AG08396 (cell line): ENCODE results near the gene ZNF624.
"Not testable (repeated sequence)": the region's sequence is repeated elsewhere in the genome, so short reads cannot be mapped to it uniquely, and the experiment has no call there.

Experiments
- DNase-seq: peaks from one replicate; pipeline ENCODE4 v3.0.0; 2012; ENCODE audit warnings: low spot score, mixed read lengths

ZNF624 gene

DNA sequence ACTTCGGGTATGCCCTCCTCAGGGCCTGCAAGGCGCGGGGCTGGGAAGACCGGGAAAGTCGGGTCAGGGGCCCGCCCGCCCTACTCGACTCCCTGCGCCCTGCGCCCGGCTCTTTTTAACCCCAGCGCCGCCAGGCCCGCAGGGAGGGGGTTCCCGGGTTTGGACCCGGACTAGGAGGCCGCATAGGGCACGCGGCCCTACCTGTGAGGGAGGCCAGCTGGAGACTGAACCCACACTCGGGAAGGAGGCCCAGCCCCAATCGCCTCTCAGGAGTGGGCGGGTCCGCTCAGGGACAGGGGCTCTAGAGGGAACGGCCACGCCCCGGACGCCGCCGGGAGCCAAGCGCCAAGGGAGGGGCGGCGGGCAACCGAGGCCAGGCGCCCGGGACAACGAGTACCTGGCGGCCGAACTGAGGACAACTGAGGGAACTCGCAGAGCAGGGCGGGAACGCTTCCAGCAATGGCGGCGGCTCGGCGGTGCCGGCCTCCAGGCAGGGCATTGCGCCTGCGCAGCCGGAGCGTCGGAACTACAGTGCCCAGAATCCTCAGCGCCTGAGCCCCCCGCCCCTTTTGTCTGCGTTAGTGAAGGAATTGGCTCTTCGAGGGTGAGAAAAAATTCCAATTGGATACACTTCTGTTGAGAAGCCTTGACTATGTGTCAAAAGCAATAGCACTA is at the start of gene ZNF624:
Gene ZNF624 (minus strand): TSS at position 484 of the 675 bp plus-strand sequence.
- DNase-seq = peak; percentile 98

GRCh38 chr17:16697603-16698002 is 44.0 kb upstream of the ZNF624 start:
- not testable (repeated sequence) for DNase-seq

DNA sequence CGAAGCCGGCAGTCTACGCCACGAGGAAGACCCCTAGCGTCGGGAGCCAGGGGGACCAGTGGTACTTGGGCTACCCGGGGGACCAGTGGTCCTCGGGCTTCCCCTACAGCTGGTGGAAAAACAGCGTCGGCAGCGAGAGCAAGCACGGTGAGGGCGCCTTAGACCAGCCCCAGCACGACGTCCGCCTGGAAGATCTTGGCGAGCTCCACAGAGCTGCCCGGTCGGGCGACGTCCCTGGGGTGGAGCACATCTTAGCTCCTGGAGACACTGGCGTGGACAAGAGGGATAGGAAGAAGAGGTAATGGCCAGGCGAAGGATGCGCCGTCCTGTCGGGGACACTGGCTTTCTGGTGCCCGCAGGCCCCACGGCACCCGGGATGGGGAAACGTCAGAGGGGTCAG is 36.8 kb upstream of the ZNF624 start:
- DNase-seq = not testable (repeated sequence)

DNA sequence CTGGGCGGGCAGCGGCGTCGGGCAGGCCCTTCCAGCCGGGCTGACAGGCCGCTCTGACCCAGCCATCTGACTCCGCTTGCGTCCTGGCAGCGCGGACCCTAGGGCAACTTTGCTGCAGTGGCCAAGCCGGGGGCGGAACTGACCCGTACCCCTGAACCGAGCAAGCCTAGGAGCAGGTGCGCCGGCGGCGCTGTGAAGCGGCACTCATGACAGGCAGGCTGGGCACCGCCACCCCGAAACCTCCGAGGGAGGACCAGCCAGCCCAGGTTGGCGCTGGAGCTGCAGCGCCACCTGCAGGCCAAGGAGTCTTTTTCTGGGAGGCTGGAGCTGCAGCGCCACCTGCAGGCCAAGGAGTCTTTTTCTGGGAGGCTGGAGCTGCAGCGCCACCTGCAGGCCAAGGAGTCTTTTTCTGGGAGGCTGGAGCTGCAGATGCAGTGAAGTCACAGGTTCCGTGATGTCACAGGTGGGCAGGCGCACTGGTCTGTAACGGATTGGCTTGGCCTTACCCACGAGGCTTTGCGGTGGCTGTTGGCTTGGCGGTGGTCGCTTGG is 36.2 kb upstream of the ZNF624 start, which contains the start of gene CCDC144A:
Gene CCDC144A (plus strand): TSS at position 511 of the 551 bp plus-strand sequence. CDS start 160 bp downstream, outside the sequence.
- DNase-seq = not testable (repeated sequence)

DNA sequence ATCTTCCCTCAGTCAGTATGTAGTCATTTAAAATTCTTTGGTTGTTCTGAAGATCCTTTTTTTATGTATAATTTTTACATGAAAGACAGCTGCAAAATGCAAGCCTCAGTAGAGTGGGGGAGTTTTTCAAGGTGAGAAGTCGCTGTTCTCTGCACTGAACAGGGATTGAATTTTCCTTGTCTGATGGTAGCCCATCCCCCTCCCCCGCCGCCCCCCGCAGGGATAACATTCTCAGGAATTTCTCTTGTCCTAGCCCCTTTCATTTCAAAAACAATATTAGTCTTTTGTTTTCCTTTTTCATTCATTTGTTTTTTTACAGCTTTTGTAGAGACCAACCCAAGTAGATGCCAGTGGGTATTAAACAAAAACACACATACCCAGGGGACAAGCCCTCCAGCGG is 33.5 kb upstream of the ZNF624 start:
- DNase-seq = not testable (repeated sequence)

GRCh38 chr17:16686019-16686418 is 32.4 kb upstream of the ZNF624 start:
- DNase-seq = not testable (repeated sequence)

GRCh38 chr17:16683290-16684138 is 29.9 kb upstream of the ZNF624 start:
- not testable (repeated sequence) for DNase-seq

DNA sequence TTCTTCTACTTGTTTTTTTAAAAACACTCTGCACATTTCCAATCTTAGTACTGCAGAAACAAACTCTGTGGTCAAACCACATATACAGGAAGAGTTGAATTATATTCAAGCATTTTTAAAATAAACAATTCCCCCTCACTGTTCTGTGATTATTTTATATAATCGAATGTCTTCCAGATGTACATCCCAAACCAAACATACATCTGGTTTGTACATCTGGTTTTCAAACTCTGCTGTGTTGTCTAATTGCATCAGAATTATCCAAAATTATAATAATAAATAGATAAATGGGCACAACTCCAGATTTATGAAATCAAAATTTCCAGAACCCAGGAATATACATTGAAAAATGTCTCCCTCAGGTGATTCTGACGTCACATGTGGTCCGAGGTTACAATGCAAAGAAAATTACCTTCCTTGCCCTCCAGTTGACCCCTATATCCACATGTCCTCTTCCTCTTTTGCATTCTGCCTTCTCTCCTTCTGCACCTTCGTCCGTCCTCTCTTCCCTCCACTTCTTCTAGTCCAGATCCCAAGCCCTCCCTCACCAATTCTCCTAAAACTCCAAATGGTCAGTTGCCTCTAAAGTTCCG is 23.1 kb upstream of the ZNF624 start:
- no peak for DNase-seq

DNA sequence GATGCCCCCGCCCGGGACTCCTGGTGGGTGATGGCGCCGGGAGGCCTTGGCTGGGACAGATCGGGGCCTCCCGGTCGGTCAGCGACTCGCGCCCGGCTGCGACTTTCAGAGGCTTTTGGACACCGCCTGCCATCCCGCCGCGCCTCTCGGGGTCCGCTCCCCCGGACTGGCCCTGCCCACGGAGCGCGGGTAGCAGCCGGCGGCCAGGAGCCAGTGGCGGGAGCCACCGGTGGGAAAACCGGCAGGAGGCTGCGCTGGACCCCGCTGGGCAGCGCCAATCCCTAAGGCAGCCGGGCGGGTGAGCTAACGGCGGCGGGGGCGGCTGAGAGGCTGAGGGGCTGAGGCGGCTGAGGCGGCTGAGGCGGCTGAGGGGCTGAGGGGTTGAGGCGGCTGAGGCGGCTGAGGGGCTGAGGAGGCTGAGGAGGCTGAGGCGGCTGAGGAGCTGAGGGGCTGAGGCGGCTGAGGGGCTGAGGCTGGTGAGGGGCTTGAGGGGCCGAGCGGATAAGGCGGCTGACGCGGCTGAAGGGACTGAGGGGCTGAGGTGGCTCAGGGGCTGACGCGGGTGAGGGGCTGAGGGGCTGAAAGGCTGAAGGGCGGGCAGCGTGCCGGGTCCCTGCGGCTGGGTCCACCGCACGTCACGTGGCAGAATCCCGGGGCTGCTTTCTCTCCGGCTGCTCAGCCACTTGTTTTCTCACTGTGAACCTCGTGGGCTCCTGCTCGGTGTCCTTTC is 13.4 kb upstream of the ZNF624 start:
- not testable (repeated sequence) for DNase-seq

- DNase-seq = not testable (repeated sequence)
Measured at GRCh38 chr17:16666553-16666906, 12.9 kb upstream of the ZNF624 start.

DNA sequence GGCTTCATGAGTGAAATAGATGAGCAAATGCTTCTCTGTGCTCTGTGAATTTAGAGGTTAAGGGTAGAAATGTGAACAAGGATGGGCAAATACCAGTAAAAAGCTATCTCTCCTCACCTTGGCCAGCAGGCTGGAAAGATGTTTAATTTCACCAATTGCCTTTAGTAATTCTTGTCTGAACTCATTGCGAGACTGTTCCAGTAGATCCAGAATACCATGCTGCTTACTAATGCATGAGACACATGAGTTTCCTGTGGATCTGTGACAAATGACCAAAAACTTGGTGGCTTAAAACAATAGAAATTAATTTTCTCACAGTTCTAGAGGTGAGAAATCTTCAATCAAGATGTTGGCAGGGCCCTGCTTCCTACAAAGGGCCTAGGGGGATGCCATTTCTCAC is 9.3 kb upstream of the ZNF624 start:
- DNase-seq = no peak

DNA sequence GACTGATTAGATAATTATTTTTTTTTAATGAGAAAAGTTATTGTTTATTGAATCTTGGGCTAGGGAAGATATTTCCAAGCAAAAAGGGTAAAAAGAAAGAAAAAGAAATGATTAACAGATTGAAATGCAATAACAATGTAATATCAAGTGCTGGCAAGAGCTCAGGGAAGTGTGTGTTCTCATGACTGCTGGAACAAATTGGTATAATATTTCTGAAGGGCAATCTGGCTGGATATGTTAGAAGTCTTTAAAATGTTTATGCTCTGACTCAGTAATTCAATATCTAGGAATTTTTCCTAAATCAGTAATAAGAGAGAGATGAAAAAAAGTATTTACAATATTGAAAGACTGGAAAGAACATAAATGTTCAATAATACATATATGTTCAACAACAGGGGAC is 7.6 kb upstream of the ZNF624 start:
- DNase-seq = no peak

GRCh38 chr17:16652847-16653366 is 743 bp downstream of the ZNF624 start:
- DNase-seq = peak; percentile 13

DNA sequence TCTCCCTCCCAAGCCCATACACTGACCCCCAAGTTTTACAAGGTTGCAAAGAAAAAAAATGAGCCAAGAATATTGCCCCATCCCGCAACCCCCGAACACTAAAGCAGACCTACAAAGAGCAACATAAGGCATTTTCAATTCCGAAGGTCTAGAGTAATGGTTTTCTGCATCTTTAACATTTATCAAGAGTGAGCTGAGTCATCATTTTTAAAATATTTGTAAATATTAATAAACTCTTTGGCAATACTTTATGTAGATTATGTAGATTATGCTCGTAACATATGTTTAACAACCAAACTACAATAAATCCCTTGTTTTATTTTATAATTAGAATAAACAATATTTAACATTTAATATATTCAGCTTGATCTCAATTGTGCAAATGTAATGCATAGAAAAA is 1.4 kb downstream of the ZNF624 start:
- DNase-seq = no peak

- DNase-seq = no peak
Measured at GRCh38 chr17:16649585-16649984, 4.1 kb downstream of the ZNF624 start.

GRCh38 chr17:16639438-16639837 is 14.2 kb downstream of the ZNF624 start:
- no peak for DNase-seq

DNA sequence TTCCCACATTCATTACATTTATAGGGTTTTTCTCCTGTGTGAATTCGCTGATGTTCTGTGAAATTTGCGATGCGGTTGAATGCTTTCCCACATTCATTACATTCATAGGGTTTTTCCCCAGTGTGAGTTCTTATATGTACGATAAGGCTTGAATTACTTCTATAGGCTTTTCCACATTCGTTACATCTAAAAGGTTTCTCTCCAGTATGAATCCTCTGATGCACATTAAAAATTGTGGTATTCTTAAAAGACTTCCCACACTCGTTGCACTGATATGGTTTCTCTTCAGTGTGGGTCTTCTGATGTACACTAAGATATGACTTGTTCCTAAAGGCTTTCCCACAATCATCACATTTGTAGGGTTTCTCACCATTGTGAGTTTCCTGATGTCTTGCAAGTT is 30.4 kb downstream of the ZNF624 start:
- DNase-seq = no peak

DNA sequence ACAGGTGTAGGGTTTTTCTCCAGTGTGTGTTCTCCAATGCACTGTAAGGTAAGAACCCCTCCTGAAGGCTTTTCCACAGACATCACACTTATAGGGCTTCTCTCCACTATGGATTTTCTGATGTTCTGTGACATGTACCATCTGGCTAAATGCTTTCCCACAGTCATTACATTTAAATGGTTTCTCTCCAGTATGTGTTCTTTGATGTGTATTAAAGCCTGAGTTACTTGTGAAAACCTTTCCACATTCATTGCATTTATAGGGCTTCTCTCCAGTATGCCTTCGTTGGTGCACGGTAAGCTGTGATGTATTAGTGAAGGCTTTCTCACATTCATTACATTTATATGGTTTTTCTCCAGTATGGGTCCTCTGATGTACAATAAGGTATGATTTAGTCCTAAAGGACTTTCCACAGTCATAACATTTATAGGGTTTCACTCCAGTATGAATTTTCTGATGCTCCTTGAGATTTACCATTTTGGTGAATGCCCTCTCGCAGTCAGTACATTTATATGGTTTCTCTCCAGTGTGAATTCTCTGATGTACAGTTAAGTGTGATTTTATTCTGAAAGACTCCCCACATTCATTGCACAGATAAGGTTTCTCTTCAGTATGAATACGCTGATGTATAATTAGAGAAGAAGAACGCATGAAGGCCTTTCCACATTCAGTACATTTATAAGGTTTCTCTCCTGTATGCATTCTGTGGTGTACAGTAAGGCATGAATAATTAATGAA is 30.9 kb downstream of the ZNF624 start:
- no peak for DNase-seq

- no peak for DNase-seq
Measured at GRCh38 chr17:16617481-16618060, 36.1 kb downstream of the ZNF624 start.

GRCh38 chr17:16599537-16599936 is 54.1 kb downstream of the ZNF624 start:
- DNase-seq = no peak
